Ovary (tissue), 3 donors: ENCODE data around the gene NOP9.

Source experiments
- CTCF ChIP-seq, 3 donors: fragments of 450-650 bp in 2 of 3; fragments of 200-600 bp in 1 of 3; IDR thresholded peaks; one replicate each; pipeline versions ENCODE4 v1.5.1 to v1.8.0; 2016 to 2022; ENCODE audit warnings: antibody characterized with exemption in 3 of 3, mild to moderate bottlenecking in 1 of 3
- EP300 ChIP-seq: sonication (generic); formaldehyde crosslinking; IDR thresholded peaks from one replicate; pipeline ENCODE4 v1.6.1; 2017; ENCODE audit warnings: antibody characterized with exemption
- POLR2A ChIP-seq: fragments of 450-650 bp; IDR thresholded peaks from one replicate; pipeline ENCODE4 v1.6.1; 2017; ENCODE audit warnings: antibody characterized with exemption, mild to moderate bottlenecking, moderate library complexity
- donor health status: DM: no; HTN: no; CAD: no.

GRCh38 chr14:24258548-24259265, 40.9 kb upstream of the NOP9 start:
- TF ChIP-seq CTCF (IDR thresholded peaks at IDR 0.05) (no peak), EP300 (no peak), POLR2A (no peak)
